K562 (cell line): ENCODE results near the gene C4orf51. TPM values are rescaled to one million over a fixed set of nuclear protein-coding genes. Genes with fewer than 3 reads are reported as not detected.

Experiments
- CBFB ChIP-seq: sonication (generic); formaldehyde crosslinking; IDR thresholded peaks from 2 replicates; pipeline ENCODE4 v1.4.0; 2020; ENCODE audit warnings: mild to moderate bottlenecking, missing genetic modification reagents
- ETV1 ChIP-seq: fragments of 450-650 bp; conservative IDR thresholded peaks from 2 replicates; pipeline ENCODE4 v1.6.1; 2016; ENCODE audit warnings: missing genetic modification characterization, control low read depth, low read depth, missing compliant biosample characterization
- GMEB1 ChIP-seq: fragments of 250-450 bp; sonication (Bioruptor Pico); IDR thresholded peaks from 2 replicates; pipeline ENCODE4 v1.4.0; 2020; ENCODE audit warnings: mild to moderate bottlenecking
- HEY1 ChIP-seq: fragments of 250-450 bp; sonication (Bioruptor Pico); IDR thresholded peaks from 2 replicates; pipeline ENCODE4 v1.5.0; 2020; ENCODE audit warnings: mild to moderate bottlenecking, moderate library complexity, borderline replicate concordance
- IFI16 ChIP-seq: fragments of 250-450 bp; sonication (Bioruptor Pico); IDR thresholded peaks from 2 replicates; pipeline ENCODE4 v2.1.2; 2022; ENCODE audit warnings: mild to moderate bottlenecking, inconsistent platforms
- POLR2AphosphoS5 ChIP-seq: IDR thresholded peaks from 2 replicates; pipeline ENCODE4 v1.6.1; 2011; ENCODE audit warnings: mild to moderate bottlenecking, low read depth, low read length, moderate library complexity; ENCODE audit not compliant: control insufficient read depth, insufficient read depth
- POLR2H ChIP-seq: IDR thresholded peaks from 2 replicates; pipeline ENCODE4 v1.6.1; 2016; ENCODE audit warnings: missing genetic modification characterization, low read depth, mild to moderate bottlenecking, control low read depth, missing compliant biosample characterization, moderate library complexity
- RAD21 ChIP-seq, 2 experiments: fragments of 250-450 bp in 1 of 2; fragments of 450-650 bp in 1 of 2; sonication (Bioruptor Pico) in 1 of 2; formaldehyde crosslinking in 1 of 2; IDR thresholded peaks in 1 of 2; conservative IDR thresholded peaks in 1 of 2; 2 replicates each; pipeline versions ENCODE4 v1.4.0 to v1.8.0; 2020 to 2022; ENCODE audit warnings: mild to moderate bottlenecking in 2 of 2, moderate library complexity in 1 of 2
- SP1 ChIP-seq: sonication (generic); formaldehyde crosslinking; IDR thresholded peaks from 2 replicates; pipeline ENCODE4 v1.8.1; 2022; ENCODE audit warnings: mild to moderate bottlenecking, missing genetic modification reagents
- ZNF347 ChIP-seq: fragments of 450-650 bp; formaldehyde crosslinking; IDR thresholded peaks from 2 replicates; pipeline ENCODE4 v1.4.0; 2020; ENCODE audit warnings: low read depth, mild to moderate bottlenecking, moderate library complexity
- polyA plus RNA-seq, 8 experiments: library from polyadenylated mRNA; depleted of rRNA in 4 of 8; stranded (reverse) in 5 of 8; unstranded in 3 of 8; fragments of >200 nt; fragmentation: Nextera tagmentation in 2 of 8; fragmentation: Illumina TruSeq in 1 of 8; extraction: Ambion mirVana in 2 of 8; extraction: Trizol in 1 of 8; gene quantifications; 2 replicates each; pipeline versions ENCODE4 v1.2.1 to v1.2.3, GENCODE V29; 2011 to 2014; ENCODE audit warnings: inconsistent platforms in 1 of 8, missing spikeins in 1 of 8
- total RNA-seq, 7 experiments: library from RNA; depleted of rRNA in 6 of 7; stranded (reverse); fragments of >200 nt in 6 of 7; fragmentation: Illumina TruSeq in 2 of 7; extraction: Trizol in 2 of 7; gene quantifications; 2 replicates each; pipeline versions ENCODE4 v1.2.1 to v1.2.3, GENCODE V29; 2011 to 2021; ENCODE audit warnings: low replicate concordance in 1 of 7
- TF ChIP-seq, protein P1 (sequence below): fragments of 200-600 bp; sonication (generic); IDR thresholded peaks from one replicate; pipeline ENCODE4 v1.6.1; 2012; ENCODE audit warnings: mild to moderate bottlenecking, low read depth, low read length, inconsistent platforms

C4orf51 gene
- total and polyA plus RNA-seq, 9 of the 15 experiments (the other 6 are each of a cell fraction or from before 2014, with no cell fraction given): not detected

DNA sequence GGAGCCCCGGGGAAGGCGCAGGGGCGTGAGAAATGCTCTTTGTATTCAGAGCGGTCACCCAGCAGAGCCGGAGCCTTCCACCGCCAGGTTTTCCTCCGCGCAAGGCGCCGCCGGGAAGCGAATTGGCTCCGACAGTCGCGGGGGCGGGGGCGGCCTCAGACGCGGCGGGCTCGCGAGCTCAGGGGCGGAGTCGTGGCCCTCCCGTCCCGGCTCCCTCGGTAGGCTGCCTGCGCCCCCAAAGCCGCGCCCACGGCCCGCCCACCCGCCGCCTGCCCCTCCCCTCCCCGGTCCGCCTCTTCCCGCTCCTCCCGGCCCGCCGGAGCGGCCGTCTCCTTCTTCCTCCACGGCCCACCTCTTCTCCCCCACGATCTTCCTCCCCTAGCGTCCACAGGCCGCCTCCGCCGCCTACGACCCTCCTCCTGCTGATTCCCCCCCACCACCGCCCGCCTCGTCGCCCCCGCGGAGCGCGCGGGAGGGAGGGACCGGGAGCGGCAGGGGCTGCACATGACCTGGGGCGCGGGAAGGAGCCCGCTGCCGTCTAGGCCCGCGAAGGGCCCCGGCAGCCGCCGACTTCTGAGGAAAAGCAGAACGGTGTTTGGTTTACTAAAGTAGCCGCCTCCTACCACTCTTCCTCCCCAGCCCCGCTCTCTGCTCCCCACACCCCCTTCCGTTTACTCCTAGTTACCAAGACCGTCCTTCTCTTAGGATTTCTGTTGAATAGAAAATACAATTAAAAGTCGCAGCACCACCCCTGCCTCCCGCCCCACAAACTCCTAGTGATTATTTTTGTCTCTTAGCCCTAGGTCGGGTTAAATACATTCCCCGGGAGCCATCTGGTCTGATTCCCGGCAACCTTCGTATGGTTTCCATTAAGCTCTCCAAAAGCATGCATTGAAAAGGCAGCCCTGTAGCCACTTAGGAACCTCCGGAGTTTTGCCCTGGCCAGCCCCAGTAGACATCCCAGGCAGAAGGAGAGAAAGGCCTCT lies 53.2 kb downstream of the C4orf51 start (continued):
- TF ChIP-seq, protein P1, sequence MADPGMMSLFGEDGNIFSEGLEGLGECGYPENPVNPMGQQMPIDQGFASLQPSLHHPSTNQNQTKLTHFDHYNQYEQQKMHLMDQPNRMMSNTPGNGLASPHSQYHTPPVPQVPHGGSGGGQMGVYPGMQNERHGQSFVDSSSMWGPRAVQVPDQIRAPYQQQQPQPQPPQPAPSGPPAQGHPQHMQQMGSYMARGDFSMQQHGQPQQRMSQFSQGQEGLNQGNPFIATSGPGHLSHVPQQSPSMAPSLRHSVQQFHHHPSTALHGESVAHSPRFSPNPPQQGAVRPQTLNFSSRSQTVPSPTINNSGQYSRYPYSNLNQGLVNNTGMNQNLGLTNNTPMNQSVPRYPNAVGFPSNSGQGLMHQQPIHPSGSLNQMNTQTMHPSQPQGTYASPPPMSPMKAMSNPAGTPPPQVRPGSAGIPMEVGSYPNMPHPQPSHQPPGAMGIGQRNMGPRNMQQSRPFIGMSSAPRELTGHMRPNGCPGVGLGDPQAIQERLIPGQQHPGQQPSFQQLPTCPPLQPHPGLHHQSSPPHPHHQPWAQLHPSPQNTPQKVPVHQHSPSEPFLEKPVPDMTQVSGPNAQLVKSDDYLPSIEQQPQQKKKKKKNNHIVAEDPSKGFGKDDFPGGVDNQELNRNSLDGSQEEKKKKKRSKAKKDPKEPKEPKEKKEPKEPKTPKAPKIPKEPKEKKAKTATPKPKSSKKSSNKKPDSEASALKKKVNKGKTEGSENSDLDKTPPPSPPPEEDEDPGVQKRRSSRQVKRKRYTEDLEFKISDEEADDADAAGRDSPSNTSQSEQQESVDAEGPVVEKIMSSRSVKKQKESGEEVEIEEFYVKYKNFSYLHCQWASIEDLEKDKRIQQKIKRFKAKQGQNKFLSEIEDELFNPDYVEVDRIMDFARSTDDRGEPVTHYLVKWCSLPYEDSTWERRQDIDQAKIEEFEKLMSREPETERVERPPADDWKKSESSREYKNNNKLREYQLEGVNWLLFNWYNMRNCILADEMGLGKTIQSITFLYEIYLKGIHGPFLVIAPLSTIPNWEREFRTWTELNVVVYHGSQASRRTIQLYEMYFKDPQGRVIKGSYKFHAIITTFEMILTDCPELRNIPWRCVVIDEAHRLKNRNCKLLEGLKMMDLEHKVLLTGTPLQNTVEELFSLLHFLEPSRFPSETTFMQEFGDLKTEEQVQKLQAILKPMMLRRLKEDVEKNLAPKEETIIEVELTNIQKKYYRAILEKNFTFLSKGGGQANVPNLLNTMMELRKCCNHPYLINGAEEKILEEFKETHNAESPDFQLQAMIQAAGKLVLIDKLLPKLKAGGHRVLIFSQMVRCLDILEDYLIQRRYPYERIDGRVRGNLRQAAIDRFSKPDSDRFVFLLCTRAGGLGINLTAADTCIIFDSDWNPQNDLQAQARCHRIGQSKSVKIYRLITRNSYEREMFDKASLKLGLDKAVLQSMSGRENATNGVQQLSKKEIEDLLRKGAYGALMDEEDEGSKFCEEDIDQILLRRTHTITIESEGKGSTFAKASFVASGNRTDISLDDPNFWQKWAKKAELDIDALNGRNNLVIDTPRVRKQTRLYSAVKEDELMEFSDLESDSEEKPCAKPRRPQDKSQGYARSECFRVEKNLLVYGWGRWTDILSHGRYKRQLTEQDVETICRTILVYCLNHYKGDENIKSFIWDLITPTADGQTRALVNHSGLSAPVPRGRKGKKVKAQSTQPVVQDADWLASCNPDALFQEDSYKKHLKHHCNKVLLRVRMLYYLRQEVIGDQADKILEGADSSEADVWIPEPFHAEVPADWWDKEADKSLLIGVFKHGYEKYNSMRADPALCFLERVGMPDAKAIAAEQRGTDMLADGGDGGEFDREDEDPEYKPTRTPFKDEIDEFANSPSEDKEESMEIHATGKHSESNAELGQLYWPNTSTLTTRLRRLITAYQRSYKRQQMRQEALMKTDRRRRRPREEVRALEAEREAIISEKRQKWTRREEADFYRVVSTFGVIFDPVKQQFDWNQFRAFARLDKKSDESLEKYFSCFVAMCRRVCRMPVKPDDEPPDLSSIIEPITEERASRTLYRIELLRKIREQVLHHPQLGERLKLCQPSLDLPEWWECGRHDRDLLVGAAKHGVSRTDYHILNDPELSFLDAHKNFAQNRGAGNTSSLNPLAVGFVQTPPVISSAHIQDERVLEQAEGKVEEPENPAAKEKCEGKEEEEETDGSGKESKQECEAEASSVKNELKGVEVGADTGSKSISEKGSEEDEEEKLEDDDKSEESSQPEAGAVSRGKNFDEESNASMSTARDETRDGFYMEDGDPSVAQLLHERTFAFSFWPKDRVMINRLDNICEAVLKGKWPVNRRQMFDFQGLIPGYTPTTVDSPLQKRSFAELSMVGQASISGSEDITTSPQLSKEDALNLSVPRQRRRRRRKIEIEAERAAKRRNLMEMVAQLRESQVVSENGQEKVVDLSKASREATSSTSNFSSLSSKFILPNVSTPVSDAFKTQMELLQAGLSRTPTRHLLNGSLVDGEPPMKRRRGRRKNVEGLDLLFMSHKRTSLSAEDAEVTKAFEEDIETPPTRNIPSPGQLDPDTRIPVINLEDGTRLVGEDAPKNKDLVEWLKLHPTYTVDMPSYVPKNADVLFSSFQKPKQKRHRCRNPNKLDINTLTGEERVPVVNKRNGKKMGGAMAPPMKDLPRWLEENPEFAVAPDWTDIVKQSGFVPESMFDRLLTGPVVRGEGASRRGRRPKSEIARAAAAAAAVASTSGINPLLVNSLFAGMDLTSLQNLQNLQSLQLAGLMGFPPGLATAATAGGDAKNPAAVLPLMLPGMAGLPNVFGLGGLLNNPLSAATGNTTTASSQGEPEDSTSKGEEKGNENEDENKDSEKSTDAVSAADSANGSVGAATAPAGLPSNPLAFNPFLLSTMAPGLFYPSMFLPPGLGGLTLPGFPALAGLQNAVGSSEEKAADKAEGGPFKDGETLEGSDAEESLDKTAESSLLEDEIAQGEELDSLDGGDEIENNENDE: no peak
- TF ChIP-seq RAD21 (CRISPR knock-in tag; conservative IDR thresholded peaks at IDR 0.05 in 1 of 2, IDR thresholded peaks at IDR 0.05 in 1 of 2): no peak
- no peak for TF ChIP-seq POLR2H (tag)
- no peak for TF ChIP-seq ETV1 (tag)
- no peak for TF ChIP-seq ZNF347 (CRISPR knock-in tag)
- TF ChIP-seq CBFB (CRISPR knock-in tag): no peak
- no peak for TF ChIP-seq IFI16 (CRISPR knock-in tag)
- no peak for TF ChIP-seq POLR2AphosphoS5
- no peak for TF ChIP-seq HEY1 (CRISPR knock-in tag)
- no peak for TF ChIP-seq GMEB1
- TF ChIP-seq SP1 (CRISPR knock-in tag): no peak
